ENCODE results near the gene KDM4C. TPM values are rescaled to one million over a fixed set of nuclear protein-coding genes. Genes with fewer than 3 reads are reported as not detected.

Gene KDM4C
- total and polyA plus RNA-seq, 11 donors: 4.4 to 19.9 (median 13.3) TPM

DNA sequence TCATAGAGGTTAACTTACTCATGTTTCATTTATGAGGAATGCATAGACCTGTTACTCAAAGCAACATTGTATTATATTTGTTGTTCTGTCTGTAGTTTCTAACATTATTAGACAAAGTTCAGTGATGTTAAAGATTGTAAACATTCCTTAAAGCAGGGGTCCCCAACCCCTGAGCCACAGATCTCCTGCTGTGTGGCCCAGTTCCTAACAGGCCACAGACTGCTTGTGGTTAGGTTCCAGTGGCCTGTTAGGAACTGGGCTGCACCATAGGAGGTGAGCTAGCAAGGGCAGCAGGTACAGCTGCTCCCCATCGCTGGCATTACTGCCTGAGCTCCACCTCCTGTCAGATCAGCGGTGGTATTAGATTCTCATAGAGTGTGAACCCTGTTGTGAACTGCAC is 181.1 kb downstream of the KDM4C start:
- H3K4me3 ChIP-seq: no peak overlapping the region
- ATAC-seq (no peak), DNase-seq (no peak)
- WGBS, 4 donors: 90 to 100% (median 98%) methylated on average over 2 of the region's 2 CpGs
- H3K4me1 ChIP-seq: peaks cover 0 to 23% (median 3%) of the 10 kb centered on the region in 12 donors
- H3K9me3 ChIP-seq: no peaks in the 10 kb centered on the region
- intact Hi-C loops (cut with DNase I): no loop called here
- H3K27me3 ChIP-seq: no peaks in the 10 kb centered on the region
- H3K27ac ChIP-seq: no peak overlapping the region
- TF ChIP-seq, protein P1, sequence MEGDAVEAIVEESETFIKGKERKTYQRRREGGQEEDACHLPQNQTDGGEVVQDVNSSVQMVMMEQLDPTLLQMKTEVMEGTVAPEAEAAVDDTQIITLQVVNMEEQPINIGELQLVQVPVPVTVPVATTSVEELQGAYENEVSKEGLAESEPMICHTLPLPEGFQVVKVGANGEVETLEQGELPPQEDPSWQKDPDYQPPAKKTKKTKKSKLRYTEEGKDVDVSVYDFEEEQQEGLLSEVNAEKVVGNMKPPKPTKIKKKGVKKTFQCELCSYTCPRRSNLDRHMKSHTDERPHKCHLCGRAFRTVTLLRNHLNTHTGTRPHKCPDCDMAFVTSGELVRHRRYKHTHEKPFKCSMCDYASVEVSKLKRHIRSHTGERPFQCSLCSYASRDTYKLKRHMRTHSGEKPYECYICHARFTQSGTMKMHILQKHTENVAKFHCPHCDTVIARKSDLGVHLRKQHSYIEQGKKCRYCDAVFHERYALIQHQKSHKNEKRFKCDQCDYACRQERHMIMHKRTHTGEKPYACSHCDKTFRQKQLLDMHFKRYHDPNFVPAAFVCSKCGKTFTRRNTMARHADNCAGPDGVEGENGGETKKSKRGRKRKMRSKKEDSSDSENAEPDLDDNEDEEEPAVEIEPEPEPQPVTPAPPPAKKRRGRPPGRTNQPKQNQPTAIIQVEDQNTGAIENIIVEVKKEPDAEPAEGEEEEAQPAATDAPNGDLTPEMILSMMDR (IDR thresholded peaks at IDR 0.05): no peak
- no peak for TF ChIP-seq POLR2A (IDR thresholded peaks at IDR 0.05)
- no peaks in the 10 kb centered on the region for H3K36me3 ChIP-seq

GRCh38 chr9:6941501-6941900 is 183.7 kb downstream of the KDM4C start:
- Histone ChIP-seq H3K27ac (no peak overlapping the region), H3K4me1 (peaks cover 0 to 31% (median 12%) of the 10 kb centered on the region in 12 donors), H3K36me3 (no peaks in the 10 kb centered on the region), H3K4me3 (no peak overlapping the region), H3K9me3 (no peaks in the 10 kb centered on the region), H3K27me3 (no peaks in the 10 kb centered on the region)
- ATAC-seq (no peak), DNase-seq (no peak)
- intact Hi-C loops (cut with DNase I): no loop called here
- whole genome bisulfite sequencing, 4 donors: 84 to 87% (median 84%) methylated on average over 4 of the region's 4 CpGs
- no peak for TF ChIP-seq POLR2A (IDR thresholded peaks at IDR 0.05)
- TF ChIP-seq, protein P1 (IDR thresholded peaks at IDR 0.05): no peak

- Histone ChIP-seq H3K4me1 (peaks cover 0 to 29% (median 12%) of the 10 kb centered on the region in 12 donors), H3K27me3 (no peaks in the 10 kb centered on the region), H3K36me3 (no peaks in the 10 kb centered on the region), H3K9me3 (no peaks in the 10 kb centered on the region), H3K4me3 (no peak overlapping the region), H3K27ac (no peak overlapping the region)
- intact Hi-C loops (cut with DNase I): no loop called here
- TF ChIP-seq, protein P1 (IDR thresholded peaks at IDR 0.05): no peak
- no peak for TF ChIP-seq POLR2A (IDR thresholded peaks at IDR 0.05)
- DNase-seq: no peak
- WGBS, 4 donors: 70 to 86% (median 80%) methylated on average over 4 of the region's 4 CpGs
- ATAC-seq: no peak
These were observed 184.6 kb downstream of the KDM4C start for GRCh38 chr9:6942406-6942805.

- DNase-seq (no peak), ATAC-seq (no peak)
- Histone ChIP-seq H3K27me3 (no peaks in the 10 kb centered on the region), H3K4me1 (peaks cover 0 to 25% (median 9%) of the 10 kb centered on the region in 12 donors), H3K4me3 (no peak overlapping the region), H3K9me3 (no peaks in the 10 kb centered on the region), H3K36me3 (no peaks in the 10 kb centered on the region), H3K27ac (no peak overlapping the region)
- intact Hi-C loops (cut with DNase I): no loop called here
- no peak for TF ChIP-seq POLR2A (IDR thresholded peaks at IDR 0.05)
- TF ChIP-seq, protein P1 (IDR thresholded peaks at IDR 0.05): no peak
- WGBS, 4 donors: 91 to 99% (median 94%) methylated on average over 6 of the region's 6 CpGs
These were observed 185.5 kb downstream of the KDM4C start for GRCh38 chr9:6943293-6943692.

Data from heart left ventricle (tissue), 16 donors.